GM12892 (cell line): Measurements from ENCODE around the gene IFT27.

ENCODE experiments used
- POLR2AphosphoS5 ChIP-seq: IDR thresholded peaks from 2 replicates; pipeline ENCODE4 v1.6.1; 2011; ENCODE audit warnings: low read depth, low read length, control low read depth
- TAF1 ChIP-seq: IDR thresholded peaks from 2 replicates; pipeline ENCODE4 v1.6.1; 2011; ENCODE audit warnings: low read depth, mild to moderate bottlenecking, control low read depth, low read length, borderline replicate concordance

DNA sequence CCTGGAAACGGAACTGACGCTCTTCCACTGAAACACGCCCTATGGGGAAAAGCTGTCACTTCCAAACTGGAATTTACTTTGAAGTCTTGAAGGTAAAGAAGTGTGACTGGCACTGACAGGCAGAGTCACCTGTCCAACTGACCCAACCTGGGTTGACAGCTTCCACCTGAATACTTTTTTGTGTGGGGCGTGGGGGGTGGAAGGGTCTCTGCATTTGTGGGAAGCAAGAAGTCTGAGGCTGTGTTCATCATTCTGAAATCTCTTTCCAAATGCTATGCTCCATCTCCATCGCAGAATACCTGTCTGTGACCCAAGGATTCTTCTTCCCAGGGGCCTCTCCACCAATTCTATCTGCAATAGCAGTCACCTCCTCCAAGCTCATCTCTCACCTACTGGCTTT, 7.8 kb downstream of the IFT27 start:
- TF ChIP-seq TAF1 (no peak), POLR2AphosphoS5 (no peak)
